HL-60 (cell line): Measurements from ENCODE around the gene PDCL3.

Experiments
- POLR2AphosphoS5 ChIP-seq: IDR thresholded peaks from 2 replicates; pipeline ENCODE4 v1.6.1; 2012; ENCODE audit warnings: low read depth
- TF ChIP-seq, protein P1 (sequence below): IDR thresholded peaks from one replicate; pipeline ENCODE4 v1.5.1; 2011; ENCODE audit warnings: low read length, control low read depth, inconsistent platforms; ENCODE audit not compliant: insufficient read depth

DNA sequence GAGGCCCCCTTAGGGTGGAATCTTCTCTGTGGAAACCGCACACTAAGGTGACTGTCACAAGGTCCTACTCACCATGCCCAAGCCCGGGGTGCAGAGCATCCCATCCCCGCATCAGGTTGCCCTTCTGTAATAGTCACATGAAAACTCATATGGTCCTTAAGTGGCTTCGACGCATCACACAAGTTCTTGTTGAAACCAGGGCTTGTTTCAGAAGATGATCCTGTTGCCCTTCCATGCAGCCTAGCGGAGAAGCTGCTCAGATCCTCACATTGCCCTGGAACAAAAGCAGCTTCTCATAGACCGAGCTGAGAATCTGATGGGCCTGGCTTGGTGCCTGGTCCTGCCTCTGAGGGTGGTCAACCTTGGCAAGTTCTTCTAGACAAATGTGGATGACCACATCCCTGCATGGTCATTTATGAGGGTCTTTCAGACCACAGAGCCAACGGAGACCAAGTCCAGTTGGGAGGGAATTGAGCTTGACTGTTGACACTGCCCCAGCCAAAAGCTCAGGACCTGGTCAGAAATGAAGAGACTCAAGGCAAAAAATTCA lies 54.1 kb downstream of the PDCL3 start:
- TF ChIP-seq, protein P1, sequence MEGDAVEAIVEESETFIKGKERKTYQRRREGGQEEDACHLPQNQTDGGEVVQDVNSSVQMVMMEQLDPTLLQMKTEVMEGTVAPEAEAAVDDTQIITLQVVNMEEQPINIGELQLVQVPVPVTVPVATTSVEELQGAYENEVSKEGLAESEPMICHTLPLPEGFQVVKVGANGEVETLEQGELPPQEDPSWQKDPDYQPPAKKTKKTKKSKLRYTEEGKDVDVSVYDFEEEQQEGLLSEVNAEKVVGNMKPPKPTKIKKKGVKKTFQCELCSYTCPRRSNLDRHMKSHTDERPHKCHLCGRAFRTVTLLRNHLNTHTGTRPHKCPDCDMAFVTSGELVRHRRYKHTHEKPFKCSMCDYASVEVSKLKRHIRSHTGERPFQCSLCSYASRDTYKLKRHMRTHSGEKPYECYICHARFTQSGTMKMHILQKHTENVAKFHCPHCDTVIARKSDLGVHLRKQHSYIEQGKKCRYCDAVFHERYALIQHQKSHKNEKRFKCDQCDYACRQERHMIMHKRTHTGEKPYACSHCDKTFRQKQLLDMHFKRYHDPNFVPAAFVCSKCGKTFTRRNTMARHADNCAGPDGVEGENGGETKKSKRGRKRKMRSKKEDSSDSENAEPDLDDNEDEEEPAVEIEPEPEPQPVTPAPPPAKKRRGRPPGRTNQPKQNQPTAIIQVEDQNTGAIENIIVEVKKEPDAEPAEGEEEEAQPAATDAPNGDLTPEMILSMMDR: no peak
- no peak for TF ChIP-seq POLR2AphosphoS5
